HCT116 (cell line): Measurements from ENCODE around the gene CFDP1. TPM values are rescaled to one million over a fixed set of nuclear protein-coding genes. Genes with fewer than 3 reads are reported as not detected.
"Not testable (repeated sequence)": the region's sequence is repeated elsewhere in the genome, so short reads cannot be mapped to it uniquely, and the experiment has no call there.

Experiments
- ATAC-seq: fragments of 200-7000 bp; cut with Tn5 transposase; 2 replicates; pipeline ENCODE4 v1.9.1; 2020; ENCODE audit warnings: mild to moderate bottlenecking, moderate library complexity
- BruUV-seq: library from RNA; stranded (reverse); fragments of 400-500 nt; replicated peaks from 2 replicates; lab custom pipeline; 2021; lab: Mats Ljungman, UMichigan
- CTCF ChIA-PET: fragments of 300-600 bp; sonication (Branson Sonifier 250); formaldehyde crosslinking; loops from one replicate; lab custom pipeline; 2021; ENCODE audit warnings: antibody characterized with exemption; lab: Charles Lee
- POLR2A ChIA-PET: fragments of 300-600, 350-600 bp; sonication (Branson Sonifier 250); formaldehyde crosslinking; loops from one replicate; lab custom pipeline; 2021; ENCODE audit warnings: antibody characterized with exemption; lab: Charles Lee
- RAD21 ChIA-PET, 2 experiments: fragments of 300-600 bp; sonication (Branson Sonifier 250); formaldehyde crosslinking; loops; one replicate each; lab custom pipeline; 2023; ENCODE audit warnings: low total read pairs in 2 of 2; ENCODE audit not compliant: uncharacterized antibody in 2 of 2, unreplicated experiment in 2 of 2, low non-redundant PET in 1 of 2; lab: Charles Lee
- DNase-seq: peaks from one replicate; pipeline ENCODE4 v3.0.0-alpha.2; 2010; ENCODE audit warnings: low read depth, low spot score
- H2AFZ ChIP-seq: fragments of 200-600 bp; shearing (Covaris generic), sonication (generic); 2 replicates; pipeline ENCODE4 v1.6.1; 2017; ENCODE audit warnings: low read depth, mixed run types, mixed read lengths, antibody characterized with exemption, low read length; ENCODE audit not compliant: poor library complexity, severe bottlenecking
- H3K27ac ChIP-seq: 2 replicates; pipeline ENCODE4 v1.5.1; 2012; ENCODE audit warnings: low read depth, low read length
- H3K27me3 ChIP-seq: fragments of 200-600 bp; sonication (generic); 2 replicates; pipeline ENCODE4 v1.6.1; 2016; ENCODE audit warnings: mixed run types, low read length, mixed read lengths; ENCODE audit not compliant: insufficient read depth
- H3K36me3 ChIP-seq, 2 experiments: fragments of 200-500 bp in 1 of 2; fragments of 200-600 bp in 1 of 2; sonication (Bioruptor generic) in 1 of 2; sonication (generic) in 1 of 2; 2 replicates each; pipeline versions ENCODE4 v1.5.1 to v1.6.1; 2014 to 2016; ENCODE audit warnings: low read length in 2 of 2, inconsistent platforms in 1 of 2, mixed read lengths in 1 of 2, mixed run types in 1 of 2; ENCODE audit not compliant: insufficient read depth in 2 of 2, control insufficient read depth in 1 of 2
- H3K4me1 ChIP-seq, 2 experiments: fragments of 200-600 bp in 1 of 2; sonication (generic) in 1 of 2; 2 replicates each; pipeline versions ENCODE4 v1.5.1 to v1.6.1; 2012 to 2017; ENCODE audit warnings: low read length in 2 of 2, inconsistent platforms in 1 of 2, mild to moderate bottlenecking in 1 of 2, mixed read lengths in 1 of 2, mixed run types in 1 of 2, moderate library complexity in 1 of 2; ENCODE audit not compliant: insufficient read depth in 2 of 2, control insufficient read depth in 1 of 2
- H3K4me2 ChIP-seq: fragments of 200-600 bp; sonication (generic); 2 replicates; pipeline ENCODE4 v1.6.1; 2017; ENCODE audit warnings: mixed run types, low read length, mixed read lengths
- H3K4me3 ChIP-seq, 2 experiments: fragments of 200-600 bp in 1 of 2; sonication (generic) in 1 of 2; replicated peaks in 1 of 2; 2 replicates each; pipeline ENCODE4 v1.5.1; 2011 to 2016; ENCODE audit warnings: low read length in 2 of 2, control low read depth in 1 of 2, low read depth in 1 of 2, mild to moderate bottlenecking in 1 of 2, mixed read lengths in 1 of 2, mixed run types in 1 of 2
- H3K79me2 ChIP-seq: fragments of 200-600 bp; sonication (generic); 2 replicates; pipeline ENCODE4 v1.6.1; 2017; ENCODE audit warnings: mild to moderate bottlenecking, mixed run types, low read length, moderate library complexity, mixed read lengths; ENCODE audit not compliant: insufficient read depth
- H3K9ac ChIP-seq: fragments of 200-600 bp; sonication (generic); 2 replicates; pipeline ENCODE4 v1.6.1; 2016; ENCODE audit warnings: low read length, mixed read lengths
- H3K9me2 ChIP-seq: fragments of 200-600 bp; sonication (generic), shearing (Covaris generic); 2 replicates; pipeline ENCODE4 v1.6.1; 2017; ENCODE audit warnings: mixed run types, mild to moderate bottlenecking, moderate library complexity; ENCODE audit not compliant: insufficient read depth
- H3K9me3 ChIP-seq, 2 experiments: fragments of 200-500 bp in 1 of 2; fragments of 200-600 bp in 1 of 2; sonication (Bioruptor generic) in 1 of 2; sonication (generic) in 1 of 2; 2 replicates each; pipeline ENCODE4 v1.6.1; 2014 to 2017; ENCODE audit warnings: low read length in 2 of 2, mixed read lengths in 2 of 2, inconsistent platforms in 1 of 2, low read depth in 1 of 2, mild to moderate bottlenecking in 1 of 2, mixed run types in 1 of 2, moderate library complexity in 1 of 2; ENCODE audit not compliant: control insufficient read depth in 1 of 2, insufficient read depth in 1 of 2
- H4K20me1 ChIP-seq: fragments of 200-600 bp; sonication (generic), shearing (Covaris generic); 2 replicates; pipeline ENCODE4 v1.6.1; 2017; ENCODE audit warnings: mixed run types, mild to moderate bottlenecking, moderate library complexity; ENCODE audit not compliant: insufficient read depth
- CBX3 ChIP-seq: IDR thresholded peaks from 2 replicates; pipeline ENCODE4 v1.6.1; 2012; ENCODE audit warnings: low read depth
- CTCF ChIP-seq, 3 experiments: fragments of 200-600 bp in 1 of 3; sonication (generic) in 1 of 3; IDR thresholded peaks in 2 of 3; conservative IDR thresholded peaks in 1 of 3; 2 replicates each; pipeline ENCODE4 v1.5.1; 2012 to 2017; ENCODE audit warnings: low read depth in 2 of 3, low read length in 2 of 3, antibody characterized with exemption in 1 of 3, borderline replicate concordance in 1 of 3, control low read depth in 1 of 3, mild to moderate bottlenecking in 1 of 3, mixed read lengths in 1 of 3, mixed run types in 1 of 3, moderate library complexity in 1 of 3; ENCODE audit not compliant: insufficient read depth in 1 of 3
- EZH2phosphoT487 ChIP-seq: fragments of 200-600 bp; IDR thresholded peaks from 2 replicates; pipeline ENCODE4 v1.6.1; 2018; ENCODE audit warnings: antibody characterized with exemption, borderline replicate concordance
- JUND ChIP-seq: IDR thresholded peaks from 2 replicates; pipeline ENCODE4 v1.6.1; 2012
- RAD21 ChIP-seq: IDR thresholded peaks from 2 replicates; pipeline ENCODE4 v1.6.1; 2012; ENCODE audit warnings: low read depth, mild to moderate bottlenecking
- YY1 ChIP-seq: IDR thresholded peaks from 2 replicates; pipeline ENCODE4 v1.6.1; 2011; ENCODE audit warnings: low read length, low read depth, moderate library complexity, mild to moderate bottlenecking; ENCODE audit not compliant: insufficient replicate concordance; ENCODE audit errors: extremely low read depth
- ZFX ChIP-seq: fragments of 450-650 bp; IDR thresholded peaks from 2 replicates; pipeline ENCODE4 v1.6.1; 2017
- intact Hi-C: fragments of 100-400 bp; cut with micrococcal nuclease; formaldehyde crosslinking; loops from 2 replicates; pipeline ENCODE4 v1.10.0; 2022
- total RNA-seq: library from RNA; stranded (reverse); gene quantifications from one replicate; pipeline ENCODE4 v1.2.1, GENCODE V29; 2021; ENCODE audit not compliant: unreplicated experiment

The CFDP1 gene
- total RNA-seq, 1 experiment from 2014 or later = 45.3 TPM

GRCh38 chr16:75281009-75281408 is 152.3 kb downstream of the CFDP1 start:
- DNase-seq, H3K27me3 ChIP-seq, RAD21 ChIA-PET, H3K79me2 ChIP-seq, H3K4me1 ChIP-seq, H3K4me3 ChIP-seq, H3K36me3 ChIP-seq, H3K27ac ChIP-seq, H2AFZ ChIP-seq, H3K4me2 ChIP-seq, POLR2A ChIA-PET, H3K9me3 ChIP-seq, BruUV-seq, H4K20me1 ChIP-seq, ATAC-seq, H3K9me2 ChIP-seq, H3K9ac ChIP-seq, intact Hi-C loops: not testable (repeated sequence)
- CTCF ChIA-PET = interaction anchor here (0.9 to 1.4 kb wide), 2 partner anchors 8 to 104 kb away, joined by 3 read pairs; no protein-coding TSS in a partner anchor

- H3K27me3 ChIP-seq = no peaks in the 10 kb centered on the region
- POLR2A ChIA-PET = no interaction called here
- H3K9ac ChIP-seq = no peak overlapping the region
- no peaks in the 10 kb centered on the region for H3K9me2 ChIP-seq
- H3K36me3 ChIP-seq = no peaks in the 10 kb centered on the region
- peaks cover 3 to 4% of the 10 kb centered on the region in 2 experiments; a peak in 2 of 4 replicates for H3K4me1 ChIP-seq
- no peak overlapping the region for H2AFZ ChIP-seq
- no peaks in the 10 kb centered on the region for H3K9me3 ChIP-seq
- intact Hi-C loops = no loop called here
- no TSS peak for BruUV-seq
- no peak overlapping the region for H3K4me2 ChIP-seq
- H3K27ac ChIP-seq = no peak overlapping the region
- TF ChIP-seq CBX3 = no peak
- TF ChIP-seq RAD21 = no peak
- no peak for TF ChIP-seq YY1
- no peak for TF ChIP-seq CTCF (IDR thresholded peaks at IDR 0.05 in 2 of 3, conservative IDR thresholded peaks at IDR 0.05 in 1 of 3; ENCODE audit: borderline replicate concordance in 1 of 3, insufficient read depth in 1 of 3, low read depth in 2 of 3, low read length in 2 of 3)
- TF ChIP-seq EZH2phosphoT487 = no peak
- no peak for TF ChIP-seq JUND
- TF ChIP-seq ZFX = no peak
- no peak overlapping the region for H3K4me3 ChIP-seq
- no peaks in the 10 kb centered on the region for H4K20me1 ChIP-seq
- DNase-seq (no peak), ATAC-seq (no peak)
- RAD21 ChIA-PET = no interaction called here
- CTCF ChIA-PET = interaction anchor here (1.4 to 1.5 kb wide), 2 partner anchors 9 to 105 kb away, joined by 3 read pairs; no protein-coding TSS in a partner anchor
- no peaks in the 10 kb centered on the region for H3K79me2 ChIP-seq
Observed at GRCh38 chr16:75280331-75280804, 152.9 kb downstream of the CFDP1 start.
